ENCODE results near the gene ARPP19. TPM values are rescaled to one million over a fixed set of nuclear protein-coding genes. Genes with fewer than 3 reads are reported as not detected.

The ARPP19 gene
- total and polyA plus RNA-seq, 2 of the 4 experiments (the other 2 are of a cell fraction) = 33.4 to 65.2 TPM

GRCh38 chr15:52559575-52559974 is 9.3 kb downstream of the ARPP19 start:
- Histone ChIP-seq H3K18ac (ENCODE audit: low read depth, low read length) (no peak overlapping the region), H3K4ac (ENCODE audit: low read depth, low read length) (no peak overlapping the region), H4K5ac (ENCODE audit: low read depth, low read length) (no peak overlapping the region), H3K27me3 (ENCODE audit: control insufficient read depth, insufficient read depth, low read length) (no peaks in the 10 kb centered on the region), H2AFZ (replicated peaks; ENCODE audit: low read length, poor library complexity) (no peak overlapping the region), H2BK15ac (ENCODE audit: low read depth, low read length) (no peak overlapping the region), H3K4me2 (ENCODE audit: low read depth, low read length) (peak overlapping the region; percentile 64; the same call in 1 of the 2 replicates), H3K23ac (ENCODE audit: low read depth, low read length) (no peak overlapping the region), H3K14ac (replicated peaks; ENCODE audit: low read depth, low read length) (no peak overlapping the region), H4K91ac (ENCODE audit: insufficient read depth, low read depth, low read length) (no peak overlapping the region), H2BK20ac (ENCODE audit: low read depth, low read length) (no peak overlapping the region), H3K36me3 (ENCODE audit: control insufficient read depth, insufficient read depth, low read length) (peaks cover 3% of the 10 kb centered on the region; the same call in 1 of the 2 replicates), H3K9me1 (ENCODE audit: insufficient read depth, low read length) (peaks cover 11% of the 10 kb centered on the region), H3K4me1 (ENCODE audit: control insufficient read depth, insufficient read depth, low read length) (peaks cover 17% of the 10 kb centered on the region), H4K8ac (ENCODE audit: low read depth in 2 of 2, low read length in 2 of 2) (no peak overlapping the region), H3K9ac (ENCODE audit: low read depth, low read length) (no peak overlapping the region), H3K4me3 (ENCODE audit: insufficient read depth, low read depth, low read length) (no peak overlapping the region), H2AK5ac (ENCODE audit: low read depth, low read length) (no peak overlapping the region), H3K27ac (ENCODE audit: insufficient read depth, low read length) (no peak overlapping the region), H3K9me3 (ENCODE audit: control insufficient read depth, insufficient read depth, low read length) (no peaks in the 10 kb centered on the region), H2BK120ac (ENCODE audit: low read depth, low read length) (no peak overlapping the region), H3K79me1 (ENCODE audit: low read depth in 1 of 2, low read length in 2 of 2) (peaks cover 4 to 33% of the 10 kb centered on the region in 2 experiments; a peak in 2 of 4 replicates), H2AK9ac (replicated peaks; ENCODE audit: low read depth, low read length, poor library complexity) (no peak overlapping the region), H4K20me1 (ENCODE audit: insufficient read depth, low read length) (peaks cover 47% of the 10 kb centered on the region), H2BK5ac (ENCODE audit: low read depth, low read length, poor library complexity, severe bottlenecking) (peak overlapping the region; percentile 62), H3K56ac (ENCODE audit: extremely low read depth, insufficient read depth, low read length) (no peak overlapping the region)
- intact Hi-C loops (cut with micrococcal nuclease) (no loop called here), dilution Hi-C loops (cut with HindIII; ENCODE audit: low sequenced_read_pairs, unreplicated experiment) (no loop called here), in situ Hi-C loops (cut with MboI; ENCODE audit: low sequenced_read_pairs) (no loop called here)
- ATAC-seq (ENCODE audit: low read depth) (peak; percentile 95), DNase-seq (peak; percentile 89)
- ChIA-PET CTCF (no interaction called here), POLR2A (ENCODE audit: unreplicated experiment) (no interaction called here)
- BruUV-seq (replicated peaks) = no TSS peak
- TF ChIP-seq FOS (IDR thresholded peaks at IDR 0.05; ENCODE audit: low read depth, low read length) (0 out of 2 replicates have a peak, but pooled peaks have one; percentile 38), CEBPB (IDR thresholded peaks at IDR 0.05; ENCODE audit: low read depth, low read length) (no peak), RAD21 (IDR thresholded peaks at IDR 0.05; ENCODE audit: low read length) (peak; percentile 31), MXI1 (IDR thresholded peaks at IDR 0.05; ENCODE audit: borderline replicate concordance, low read depth, low read length) (0 out of 2 replicates have a peak, but pooled peaks have one; percentile 15), MAFK (IDR thresholded peaks at IDR 0.05; ENCODE audit: low read depth, low read length) (no peak)
- TF ChIP-seq, protein P1, sequence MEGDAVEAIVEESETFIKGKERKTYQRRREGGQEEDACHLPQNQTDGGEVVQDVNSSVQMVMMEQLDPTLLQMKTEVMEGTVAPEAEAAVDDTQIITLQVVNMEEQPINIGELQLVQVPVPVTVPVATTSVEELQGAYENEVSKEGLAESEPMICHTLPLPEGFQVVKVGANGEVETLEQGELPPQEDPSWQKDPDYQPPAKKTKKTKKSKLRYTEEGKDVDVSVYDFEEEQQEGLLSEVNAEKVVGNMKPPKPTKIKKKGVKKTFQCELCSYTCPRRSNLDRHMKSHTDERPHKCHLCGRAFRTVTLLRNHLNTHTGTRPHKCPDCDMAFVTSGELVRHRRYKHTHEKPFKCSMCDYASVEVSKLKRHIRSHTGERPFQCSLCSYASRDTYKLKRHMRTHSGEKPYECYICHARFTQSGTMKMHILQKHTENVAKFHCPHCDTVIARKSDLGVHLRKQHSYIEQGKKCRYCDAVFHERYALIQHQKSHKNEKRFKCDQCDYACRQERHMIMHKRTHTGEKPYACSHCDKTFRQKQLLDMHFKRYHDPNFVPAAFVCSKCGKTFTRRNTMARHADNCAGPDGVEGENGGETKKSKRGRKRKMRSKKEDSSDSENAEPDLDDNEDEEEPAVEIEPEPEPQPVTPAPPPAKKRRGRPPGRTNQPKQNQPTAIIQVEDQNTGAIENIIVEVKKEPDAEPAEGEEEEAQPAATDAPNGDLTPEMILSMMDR (conservative IDR thresholded peaks at IDR 0.05; ENCODE audit: low read depth, low read length) = 0 out of 2 replicates have a peak, but pooled peaks have one; percentile 3
- no CpG with 5 or more reads among the region's 2 CpGs for WGBS, 2 experiments (ENCODE audit: extremely low coverage in 2 of 2, insufficient read length in 1 of 2)

All from IMR-90 (cell line).